GM19467 (cell line): Measurements from ENCODE around the gene SLX4.

ENCODE experiments used
- ATAC-seq: cut with Tn5 transposase; IDR thresholded peaks from one replicate; pipeline ENCODE4 v1.9.1; 2021; ENCODE audit warnings: mild to moderate bottlenecking, moderate library complexity; ENCODE audit not compliant: unreplicated experiment

SLX4 gene

DNA sequence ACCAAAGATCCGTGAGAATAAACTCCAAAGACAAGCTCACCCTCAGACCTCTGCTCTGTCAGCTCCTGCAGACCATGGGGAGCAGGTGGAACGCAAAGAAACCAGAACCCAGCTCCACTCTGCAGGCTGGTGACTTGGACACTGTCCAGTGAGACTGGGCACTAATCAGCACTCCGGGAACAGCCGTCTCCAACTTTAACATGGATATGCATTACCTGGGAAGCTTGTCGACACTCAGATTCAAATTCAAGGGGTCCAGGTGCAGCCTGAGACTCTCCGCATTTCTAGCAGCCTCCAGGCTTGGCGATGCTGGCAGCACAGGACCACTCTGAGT, 9.1 kb downstream of the SLX4 start:
- no peak for ATAC-seq

DNA sequence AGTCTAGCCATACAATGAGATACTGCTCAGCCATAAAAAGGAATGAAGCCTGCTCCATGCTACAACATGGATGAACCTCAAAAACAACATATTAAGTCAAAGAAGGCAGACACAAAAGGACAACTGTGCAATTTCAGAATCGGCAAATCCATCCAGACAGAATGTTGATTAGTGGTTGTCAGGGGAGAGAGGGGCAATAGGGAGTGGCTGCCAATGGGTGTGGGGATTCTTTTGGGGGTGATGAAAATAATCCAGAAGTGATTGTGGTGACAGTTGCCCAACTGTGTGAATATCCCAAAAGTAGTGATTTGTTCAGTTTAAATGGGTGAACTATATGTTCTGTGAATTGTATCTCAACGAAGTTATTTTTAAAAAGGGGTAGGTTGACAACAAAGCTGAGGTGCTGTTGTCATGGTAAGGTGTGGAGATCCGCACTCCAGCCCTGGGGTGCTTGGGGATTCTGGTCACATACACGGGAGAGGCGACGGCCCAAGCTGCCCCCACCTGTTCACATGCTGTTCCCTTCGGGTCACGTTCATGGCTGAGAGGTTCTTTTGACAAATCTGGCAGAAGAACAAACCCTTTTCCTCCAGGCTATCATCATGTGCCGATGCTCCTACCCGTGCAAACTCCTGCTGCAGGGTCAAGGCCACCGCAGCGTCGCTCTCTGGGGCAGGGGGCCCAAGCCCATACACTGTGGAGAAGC, 9.6 kb downstream of the SLX4 start:
- no peak for ATAC-seq

DNA sequence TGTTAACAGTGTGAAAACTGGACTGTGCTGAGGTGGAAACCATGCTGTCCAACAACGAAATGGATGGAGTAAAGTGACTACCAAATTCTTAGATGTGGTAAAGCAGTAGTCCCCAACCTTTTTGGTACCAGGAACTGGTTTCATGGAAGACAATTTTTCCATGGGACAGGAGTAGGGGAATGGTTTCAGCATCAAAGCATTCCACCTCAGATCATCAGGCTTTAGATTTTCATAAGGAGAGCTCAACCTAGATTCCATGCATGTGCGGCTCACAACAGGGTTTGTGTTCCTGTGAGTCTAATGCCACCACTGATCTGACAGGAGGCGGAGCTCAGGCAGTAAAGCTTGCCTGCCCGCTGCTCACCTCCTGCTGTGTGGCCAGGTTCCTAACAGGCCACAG, 11.5 kb downstream of the SLX4 start:
- no peak for ATAC-seq

DNA sequence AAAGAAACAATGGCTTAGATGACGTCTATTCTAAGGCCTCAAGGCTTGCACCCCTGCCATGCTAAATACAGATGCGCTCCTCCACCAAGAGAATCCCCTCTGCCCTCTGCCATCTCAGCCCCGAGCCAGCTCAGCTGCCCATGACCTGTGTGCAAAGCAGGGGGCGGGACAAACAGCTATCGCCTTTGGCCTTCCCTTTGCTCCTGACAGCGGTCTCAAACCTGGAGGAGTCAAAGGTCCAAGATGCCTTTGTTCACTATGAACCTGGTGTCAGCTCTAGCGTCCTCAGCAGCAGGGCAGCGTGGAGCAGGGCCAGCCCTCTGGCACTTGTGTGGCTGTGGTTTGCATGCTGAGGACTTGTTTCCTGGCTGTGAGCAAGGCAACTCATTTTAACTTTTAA, 12.3 kb downstream of the SLX4 start:
- no peak for ATAC-seq

- no peak for ATAC-seq
These were observed 13.2 kb downstream of the SLX4 start for GRCh38 chr16:3598236-3598635.

DNA sequence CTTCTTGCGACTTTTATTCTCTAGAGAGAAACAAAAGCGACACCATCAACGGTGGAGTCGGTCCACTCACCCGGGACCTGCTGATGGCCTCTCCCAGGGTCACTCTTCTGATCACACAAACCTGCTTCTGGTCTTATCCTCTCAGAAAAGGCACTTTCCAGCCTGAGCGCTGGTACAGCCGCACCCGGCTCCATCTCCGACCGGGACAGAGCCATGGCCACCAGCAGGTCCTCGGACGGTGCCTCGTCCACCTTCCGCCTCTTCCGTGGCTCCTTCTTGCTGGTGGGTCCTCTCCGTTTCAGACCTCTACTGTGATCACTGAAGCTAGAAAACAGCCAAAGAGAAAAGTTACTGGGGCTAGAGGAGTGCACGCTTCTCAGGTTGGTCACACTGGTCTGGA, 13.7 kb downstream of the SLX4 start:
- no peak for ATAC-seq

- ATAC-seq, result no peak
These were observed 14.2 kb downstream of the SLX4 start for GRCh38 chr16:3597226-3597625.

DNA sequence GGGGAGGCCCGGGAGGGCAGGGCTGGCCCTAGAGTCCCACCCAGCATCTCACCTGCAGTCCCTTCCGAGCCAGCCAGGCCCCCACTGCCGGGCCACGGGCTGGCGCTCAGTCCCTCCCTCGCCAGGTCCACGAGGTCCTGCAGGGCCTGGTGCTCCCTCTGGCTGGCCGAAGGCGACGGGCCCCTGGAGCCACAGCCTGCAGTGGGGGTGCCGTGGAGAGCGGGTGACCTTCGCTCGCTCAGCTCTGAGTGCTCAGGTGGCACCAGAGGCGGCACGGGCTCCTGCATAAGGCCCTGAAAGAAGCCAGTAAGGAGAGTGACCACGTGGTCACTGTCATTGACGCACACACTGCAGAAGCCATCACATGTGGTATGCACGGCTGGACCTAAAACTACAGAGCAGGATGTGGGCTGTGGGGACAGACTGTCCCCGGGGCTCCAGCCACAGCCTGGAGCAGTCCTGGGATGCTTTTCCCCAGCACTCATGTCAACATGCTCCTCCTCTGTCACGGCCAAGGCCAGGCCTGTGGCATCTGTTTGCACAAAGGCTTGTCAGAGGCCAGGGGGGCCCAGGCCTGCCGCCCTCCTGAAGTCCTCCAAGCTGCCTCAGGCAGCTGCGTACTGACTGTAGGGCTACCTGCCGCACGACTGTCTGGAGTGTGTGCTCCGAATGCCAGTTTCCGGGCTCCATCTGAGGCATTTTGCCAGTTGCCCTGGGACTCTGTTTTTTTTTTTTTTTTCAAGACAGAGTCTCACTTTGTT, 15.1 kb downstream of the SLX4 start:
- ATAC-seq, result no peak

DNA sequence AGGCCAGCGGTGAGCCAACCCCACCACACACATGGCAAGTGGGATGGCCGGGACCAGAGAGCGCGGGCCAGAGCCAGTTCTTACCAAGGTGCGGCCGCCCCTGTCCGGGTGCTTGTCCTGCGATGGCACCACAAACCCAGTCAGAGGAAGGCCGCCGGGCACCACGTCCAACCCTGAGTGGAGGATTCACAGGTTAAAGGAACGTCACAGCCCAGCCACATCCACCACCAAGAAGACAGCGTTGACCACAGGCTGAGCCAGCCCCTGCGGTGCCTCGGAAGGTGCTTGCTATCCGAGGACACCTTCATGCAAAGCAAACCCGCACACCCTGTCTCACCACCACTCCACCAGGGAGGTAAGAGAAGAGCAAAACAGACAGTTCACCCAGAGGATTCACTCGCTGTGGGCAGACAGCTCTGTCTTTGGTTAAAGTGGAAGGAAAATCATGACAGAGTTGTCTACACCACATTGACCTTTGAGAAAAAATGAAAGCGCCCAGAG, 15.8 kb downstream of the SLX4 start:
- no peak for ATAC-seq

DNA sequence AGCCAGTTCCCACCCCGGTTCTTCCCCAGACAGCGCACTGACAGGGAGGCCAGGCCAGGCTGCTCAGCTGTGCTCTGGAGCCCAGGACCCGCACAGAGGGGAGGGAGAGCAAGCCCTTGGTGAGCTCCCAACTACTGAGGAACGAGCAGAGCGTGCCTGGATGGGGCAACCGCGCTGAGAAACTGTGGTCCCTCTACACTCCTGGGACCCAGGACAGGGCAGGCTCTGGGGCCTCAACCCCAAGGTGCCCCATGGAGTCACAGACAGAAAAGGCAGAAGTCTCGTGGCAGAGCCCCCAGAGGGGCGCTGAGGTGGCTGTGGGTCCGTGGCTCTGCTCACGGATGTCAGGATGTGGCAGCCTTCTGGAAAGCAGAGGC, 16.3 kb downstream of the SLX4 start:
- ATAC-seq, result no peak

DNA sequence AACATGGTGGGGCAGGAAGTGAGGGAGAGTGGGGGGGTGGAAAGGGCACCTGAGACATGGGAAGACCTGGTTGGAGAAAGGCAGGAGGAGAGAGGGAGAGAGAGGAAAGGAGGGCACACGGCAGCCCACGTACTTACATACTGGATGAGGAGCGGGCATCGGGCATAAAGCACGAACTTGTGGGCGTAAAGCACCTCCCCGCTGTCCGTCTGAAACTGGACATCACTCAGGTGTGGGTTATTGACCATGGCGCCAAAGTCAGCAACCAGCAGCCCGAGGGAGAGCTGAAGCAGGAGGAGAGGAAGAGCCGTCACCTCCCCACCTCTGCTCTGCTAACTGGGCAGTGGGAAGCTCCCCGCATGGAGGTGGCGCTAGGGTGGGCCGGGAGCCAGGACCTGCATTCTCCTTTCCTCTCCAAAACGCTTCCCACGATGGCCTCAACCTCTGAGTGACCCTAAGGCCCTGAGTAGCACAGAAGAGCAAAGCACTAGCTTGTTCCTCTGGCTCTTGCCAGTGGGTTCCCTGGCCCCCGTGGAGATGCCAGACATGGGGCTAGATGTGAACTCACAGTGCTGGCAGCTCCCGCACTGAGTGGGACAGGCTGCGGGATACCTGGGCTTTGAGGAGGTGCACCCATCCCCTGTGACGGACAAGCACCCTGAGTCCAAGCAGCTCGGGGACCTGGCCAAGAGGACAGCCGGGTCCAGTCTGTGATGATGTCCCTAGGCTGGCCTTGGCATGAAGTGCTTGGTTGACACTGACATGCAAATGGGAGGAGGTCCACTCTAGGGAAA, 16.9 kb downstream of the SLX4 start:
- no peak for ATAC-seq

DNA sequence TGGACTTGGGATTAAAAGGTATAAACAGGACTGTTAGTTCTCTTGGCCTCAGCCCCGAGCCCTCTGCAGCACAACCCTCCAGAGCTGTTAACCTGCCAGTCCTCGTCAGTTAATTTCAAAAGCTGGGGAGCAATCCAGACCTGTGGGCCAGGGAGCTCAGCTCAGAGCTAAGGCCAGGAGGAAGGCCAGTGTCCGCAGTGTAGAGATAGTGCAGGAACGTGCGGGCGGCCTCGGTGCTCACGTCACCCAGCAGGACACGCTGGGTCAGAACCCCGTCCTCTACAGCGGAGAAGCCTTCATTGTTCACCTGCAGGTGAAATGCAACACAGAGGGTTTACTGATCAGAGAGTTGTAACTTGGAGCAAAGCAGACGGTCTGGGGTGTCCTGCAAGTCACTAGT, 18.8 kb downstream of the SLX4 start:
- no peak for ATAC-seq

- ATAC-seq, result no peak
These were observed 19.4 kb downstream of the SLX4 start for GRCh38 chr16:3591991-3592390.

DNA sequence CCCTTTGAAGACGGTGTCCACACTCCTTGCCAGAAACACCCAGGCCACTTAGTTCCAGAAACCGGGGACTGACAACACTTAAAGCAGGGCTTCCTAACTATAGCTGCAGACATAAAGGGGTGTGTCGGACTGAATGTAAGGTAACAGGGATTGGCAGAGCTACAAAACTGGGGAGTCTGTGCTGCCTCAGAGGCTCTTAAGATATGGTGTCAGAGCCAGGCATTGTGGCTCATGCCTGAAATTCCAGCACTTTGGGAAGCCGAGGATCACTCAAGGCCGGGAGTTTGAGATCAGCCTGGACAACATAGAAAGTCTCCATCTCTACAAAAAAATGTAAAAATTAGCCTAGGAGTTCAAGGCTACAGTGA, 20.0 kb downstream of the SLX4 start:
- ATAC-seq, result no peak

DNA sequence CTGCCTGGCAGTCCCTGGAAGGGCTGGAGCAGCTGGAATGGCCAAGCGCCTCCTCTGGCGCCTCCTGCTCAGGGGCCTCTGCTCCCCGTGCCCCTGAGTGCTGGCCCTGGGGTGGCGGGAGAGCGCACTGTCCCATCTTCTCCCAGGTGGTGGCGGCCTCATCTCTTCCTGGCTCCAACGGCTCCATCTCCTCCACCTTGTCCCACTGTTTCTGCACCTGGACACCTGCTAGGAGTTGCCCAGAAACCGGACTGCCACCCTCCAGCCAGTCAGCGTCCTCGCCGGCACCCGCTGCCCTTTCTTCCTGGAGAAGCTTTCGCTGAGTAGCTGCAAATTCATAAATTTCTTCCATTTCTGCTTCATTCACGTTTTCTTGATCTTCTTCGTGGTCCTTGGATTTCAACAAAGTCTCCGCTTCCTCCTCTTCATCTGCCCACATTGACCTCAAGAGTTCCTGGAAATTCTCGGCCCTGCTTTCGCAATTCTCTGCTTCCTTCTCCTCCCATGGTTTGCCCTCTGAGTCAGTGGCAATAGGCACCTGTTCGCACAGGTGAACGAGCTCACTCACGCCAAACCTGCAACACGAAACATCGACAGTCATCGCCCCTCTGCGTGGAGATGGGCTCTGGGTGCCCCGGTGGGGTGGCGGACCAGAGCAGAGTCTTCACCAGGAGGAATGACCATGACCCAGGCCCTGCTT, 20.5 kb downstream of the SLX4 start:
- ATAC-seq, result no peak

DNA sequence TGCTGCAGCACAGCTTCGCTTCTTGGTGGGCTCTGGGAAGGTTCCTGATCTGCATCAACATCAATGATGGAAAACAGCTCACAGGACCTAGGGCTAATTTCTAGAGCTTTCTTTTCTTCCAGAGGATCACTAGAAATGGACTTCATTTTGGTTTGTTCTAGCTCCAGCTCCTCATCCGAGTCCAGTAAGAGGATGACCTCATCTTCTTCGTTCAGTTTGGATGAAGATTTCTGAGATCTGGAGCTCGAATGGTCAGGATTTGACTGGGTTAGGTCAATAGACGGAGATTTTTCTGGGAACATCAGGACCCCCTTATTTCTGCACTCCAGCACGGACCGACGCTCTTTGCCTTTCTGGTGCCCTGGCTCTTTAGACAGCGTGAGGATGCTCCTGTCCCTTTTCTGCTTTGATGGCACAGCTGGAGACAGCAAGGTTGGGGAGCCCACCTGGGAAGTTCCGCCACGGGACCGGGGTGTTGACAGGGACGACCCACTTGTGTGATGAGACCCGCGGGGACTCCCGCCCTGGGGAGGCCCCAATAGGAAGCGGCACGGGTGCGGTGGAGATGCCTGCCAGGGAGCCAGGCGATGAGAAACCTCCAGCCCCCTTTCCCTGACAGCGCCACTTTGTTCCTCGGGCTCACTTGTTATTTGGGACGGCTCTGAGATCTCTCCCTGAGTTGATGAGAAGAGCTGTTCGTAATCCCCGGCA, 21.3 kb downstream of the SLX4 start:
- no peak for ATAC-seq

DNA sequence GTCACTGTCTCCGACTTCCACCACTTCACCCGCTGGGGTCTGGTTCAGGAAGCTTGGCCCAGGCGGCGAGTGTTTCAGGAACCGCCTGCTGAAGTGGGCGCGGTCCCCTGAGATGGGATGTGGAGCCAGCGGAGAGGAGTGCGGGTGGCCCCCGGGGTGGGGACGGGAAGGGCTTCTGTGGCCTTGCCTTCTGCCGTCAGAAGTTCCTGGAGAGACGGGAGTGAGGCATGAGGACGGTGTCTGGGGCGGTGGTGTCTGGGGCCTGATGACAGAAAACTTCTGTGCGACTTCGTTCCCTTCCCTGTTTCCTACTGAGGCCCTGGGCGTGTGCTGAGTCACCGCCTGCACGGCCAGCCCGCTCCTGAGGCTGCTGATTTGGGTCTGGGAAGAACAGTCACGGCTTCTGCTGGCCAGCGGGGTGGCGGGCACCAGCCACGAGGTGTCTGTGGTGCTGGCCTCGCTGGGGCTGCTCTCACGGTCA, 21.9 kb downstream of the SLX4 start:
- ATAC-seq, result no peak

- ATAC-seq, result no peak
These were observed 22.4 kb downstream of the SLX4 start for GRCh38 chr16:3589001-3589400.

GRCh38 chr16:3587547-3588110, 23.8 kb downstream of the SLX4 start:
- ATAC-seq, result no peak

DNA sequence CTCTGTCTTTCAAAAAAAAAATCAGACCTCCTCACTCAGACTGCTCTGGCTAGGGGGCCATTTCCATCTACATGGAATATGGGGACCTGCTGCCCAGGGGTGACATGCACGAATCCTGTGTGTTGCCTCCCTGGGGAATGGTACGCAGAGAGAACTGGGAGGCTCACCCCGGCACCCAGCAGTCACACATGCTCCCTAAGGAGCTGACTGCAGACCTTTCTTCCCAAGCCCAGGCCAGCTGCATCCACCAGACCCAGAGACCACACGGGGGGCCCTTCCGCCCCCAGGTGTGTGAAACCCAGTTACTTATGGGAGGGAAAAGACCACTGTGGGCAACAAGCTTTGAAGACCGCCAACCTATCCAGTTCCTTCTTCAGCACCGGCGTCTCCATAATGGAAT, 27.0 kb downstream of the SLX4 start:
- ATAC-seq, result no peak
